ENCODE results near the gene SPECC1L.

Gene SPECC1L

DNA sequence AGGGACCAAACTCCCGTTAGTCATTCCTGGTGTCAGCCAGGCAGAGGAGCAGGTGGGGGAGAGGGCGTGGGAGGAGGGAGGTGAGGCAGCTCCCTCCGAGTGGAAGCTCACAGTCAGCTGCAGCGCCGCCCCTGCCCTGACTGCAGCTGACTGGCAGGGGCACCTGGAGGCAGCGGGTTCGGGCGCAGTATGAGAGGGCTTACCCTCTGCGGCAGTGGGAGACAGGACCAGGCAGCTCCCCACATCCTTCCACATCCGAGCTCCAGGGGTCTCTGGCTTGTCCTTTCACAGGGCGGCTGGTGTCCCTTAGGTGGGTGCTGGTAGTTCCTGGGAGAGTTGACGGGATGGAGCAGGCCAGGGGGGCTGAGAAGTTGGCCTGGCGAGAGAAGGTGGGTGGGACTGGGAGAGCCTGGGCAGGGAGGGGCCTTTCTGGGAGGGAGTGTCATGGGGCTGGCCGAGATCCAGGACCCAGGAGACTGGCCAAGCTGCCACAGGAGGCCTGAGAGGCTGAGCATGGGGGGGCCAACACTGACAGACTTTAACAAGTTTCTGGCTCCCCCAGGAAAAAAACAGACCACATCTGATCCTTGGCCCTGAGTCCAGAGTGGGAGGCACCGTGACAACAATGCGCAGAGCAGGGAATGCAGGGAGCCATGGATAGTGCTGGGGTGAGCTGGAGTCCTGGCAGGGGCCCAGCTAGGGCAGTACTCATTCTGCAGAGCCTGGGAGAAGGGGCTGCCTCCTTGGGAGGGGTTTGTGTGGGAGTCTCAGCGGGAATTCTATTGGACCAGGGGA lies 161.6 kb downstream of the SPECC1L start:
- no peak overlapping the region for H3K4ac ChIP-seq (ENCODE audit: low read depth, low read length)
- H4K12ac ChIP-seq (ENCODE audit: low read depth, low read length) = no peak overlapping the region
- H3K9ac ChIP-seq (ENCODE audit: low read length) = no peak overlapping the region
- no peak overlapping the region for H4K8ac ChIP-seq (ENCODE audit: low read depth, low read length)
- H3K14ac ChIP-seq (ENCODE audit: low read length) = no peak overlapping the region
- WGBS (ENCODE audit: extremely low coverage, insufficient coverage, insufficient read length) = no CpG with 5 or more reads among the region's 17 CpGs
- H2BK12ac ChIP-seq (ENCODE audit: low read length) = no peak overlapping the region
- H3K23ac ChIP-seq (ENCODE audit: low read length) = no peak overlapping the region
- H3K79me1 ChIP-seq (ENCODE audit: low read length) = no peaks in the 10 kb centered on the region
- H3K27me3 ChIP-seq (ENCODE audit: insufficient read depth, low read length) = no peaks in the 10 kb centered on the region
- no peaks in the 10 kb centered on the region for H3K79me2 ChIP-seq (ENCODE audit: control insufficient read depth, insufficient read depth, low read length, poor library complexity)
- H3K18ac ChIP-seq (ENCODE audit: low read length) = no peak overlapping the region
- H2BK5ac ChIP-seq (ENCODE audit: low read depth, low read length, poor library complexity) = no peak overlapping the region
- H3K27ac ChIP-seq (ENCODE audit: low read depth, low read length) = no peak overlapping the region
- H3K4me1 ChIP-seq (ENCODE audit: control insufficient read depth in 1 of 2, insufficient read depth in 2 of 2, low read length in 2 of 2) = no peaks in the 10 kb centered on the region
- no peak overlapping the region for H3K4me2 ChIP-seq (ENCODE audit: low read length)
- no peak overlapping the region for H4K91ac ChIP-seq (ENCODE audit: low read depth, low read length)
- no peak overlapping the region for H2AFZ ChIP-seq (ENCODE audit: insufficient read depth, low read length, poor library complexity)
- no peaks in the 10 kb centered on the region for H3K36me3 ChIP-seq (ENCODE audit: control insufficient read depth in 1 of 2, insufficient read depth in 2 of 2, low read length in 2 of 2)
- no peak overlapping the region for H2AK5ac ChIP-seq (ENCODE audit: low read length)
- H3K4me3 ChIP-seq (ENCODE audit: low read depth, low read length) = no peak overlapping the region
- H3K9me3 ChIP-seq (ENCODE audit: insufficient read depth, low read depth, low read length) = no peaks in the 10 kb centered on the region
- no peak for DNase-seq
- H2BK120ac ChIP-seq (ENCODE audit: insufficient read depth, low read length, poor library complexity) = no peak overlapping the region

GRCh38 chr22:24433001-24433827 lies 162.6 kb downstream of the SPECC1L start:
- no peak overlapping the region for H2BK12ac ChIP-seq (ENCODE audit: low read length)
- no peak overlapping the region for H3K4ac ChIP-seq (ENCODE audit: low read depth, low read length)
- WGBS (ENCODE audit: extremely low coverage, insufficient coverage, insufficient read length) = no CpG with 5 or more reads among the region's 34 CpGs
- no peak overlapping the region for H3K9ac ChIP-seq (ENCODE audit: low read length)
- no peaks in the 10 kb centered on the region for H3K27me3 ChIP-seq (ENCODE audit: insufficient read depth, low read length)
- H3K18ac ChIP-seq (ENCODE audit: low read length) = no peak overlapping the region
- no peak overlapping the region for H3K14ac ChIP-seq (ENCODE audit: low read length)
- no peaks in the 10 kb centered on the region for H3K9me3 ChIP-seq (ENCODE audit: insufficient read depth, low read depth, low read length)
- H4K8ac ChIP-seq (ENCODE audit: low read depth, low read length) = no peak overlapping the region
- H2BK120ac ChIP-seq (ENCODE audit: insufficient read depth, low read length, poor library complexity) = no peak overlapping the region
- H2AFZ ChIP-seq (ENCODE audit: insufficient read depth, low read length, poor library complexity) = no peak overlapping the region
- H3K4me3 ChIP-seq (ENCODE audit: low read depth, low read length) = no peak overlapping the region
- H3K4me2 ChIP-seq (ENCODE audit: low read length) = no peak overlapping the region
- no peak overlapping the region for H4K12ac ChIP-seq (ENCODE audit: low read depth, low read length)
- H3K27ac ChIP-seq (ENCODE audit: low read depth, low read length) = no peak overlapping the region
- no peaks in the 10 kb centered on the region for H3K4me1 ChIP-seq (ENCODE audit: control insufficient read depth in 1 of 2, insufficient read depth in 2 of 2, low read length in 2 of 2)
- no peak for DNase-seq
- H2AK5ac ChIP-seq (ENCODE audit: low read length) = no peak overlapping the region
- H3K36me3 ChIP-seq (ENCODE audit: control insufficient read depth in 1 of 2, insufficient read depth in 2 of 2, low read length in 2 of 2) = no peaks in the 10 kb centered on the region
- H2BK5ac ChIP-seq (ENCODE audit: low read depth, low read length, poor library complexity) = no peak overlapping the region
- no peak overlapping the region for H4K91ac ChIP-seq (ENCODE audit: low read depth, low read length)
- no peak overlapping the region for H3K23ac ChIP-seq (ENCODE audit: low read length)
- no peaks in the 10 kb centered on the region for H3K79me1 ChIP-seq (ENCODE audit: low read length)
- no peaks in the 10 kb centered on the region for H3K79me2 ChIP-seq (ENCODE audit: control insufficient read depth, insufficient read depth, low read length, poor library complexity)

DNA sequence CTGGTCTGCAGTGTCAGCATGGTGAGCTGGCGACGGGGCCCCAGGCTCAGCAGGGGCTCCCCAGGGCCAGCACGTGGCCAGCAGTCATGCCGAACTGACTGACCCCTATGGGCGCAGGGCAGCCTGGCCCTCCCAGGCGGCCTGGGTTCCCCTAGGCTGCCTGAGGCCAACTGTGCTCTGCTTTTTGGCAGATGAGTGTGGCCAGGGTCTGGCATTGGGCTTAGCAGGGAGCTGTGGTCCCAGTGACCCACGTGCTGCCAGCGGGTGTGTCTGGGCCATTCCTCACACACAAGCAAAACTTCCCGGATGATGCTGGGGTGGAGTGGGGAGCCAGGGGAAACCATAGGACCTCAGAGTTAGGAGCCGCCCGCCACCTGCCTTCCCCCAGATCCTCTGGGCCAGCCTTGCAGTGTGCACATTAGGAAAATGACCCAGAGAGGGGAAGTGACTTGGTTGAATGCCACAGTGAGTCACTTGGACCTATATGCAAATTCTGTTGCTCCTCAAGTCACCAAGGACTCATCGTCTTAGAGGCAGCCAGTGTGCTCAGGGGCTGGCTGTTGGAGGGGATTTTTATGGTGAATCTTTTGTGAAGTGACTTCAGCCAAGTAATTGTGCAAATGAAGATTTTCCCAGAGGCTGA lies 163.3 kb downstream of the SPECC1L start:
- no peak overlapping the region for H3K27ac ChIP-seq (ENCODE audit: low read depth, low read length)
- no peaks in the 10 kb centered on the region for H3K79me1 ChIP-seq (ENCODE audit: low read length)
- no peak overlapping the region for H3K4me2 ChIP-seq (ENCODE audit: low read length)
- no CpG with 5 or more reads among the region's 12 CpGs for WGBS (ENCODE audit: extremely low coverage, insufficient coverage, insufficient read length)
- H2AK5ac ChIP-seq (ENCODE audit: low read length) = no peak overlapping the region
- H3K4ac ChIP-seq (ENCODE audit: low read depth, low read length) = no peak overlapping the region
- no peaks in the 10 kb centered on the region for H3K4me1 ChIP-seq (ENCODE audit: control insufficient read depth in 1 of 2, insufficient read depth in 2 of 2, low read length in 2 of 2)
- no peak overlapping the region for H2AFZ ChIP-seq (ENCODE audit: insufficient read depth, low read length, poor library complexity)
- no peak overlapping the region for H2BK120ac ChIP-seq (ENCODE audit: insufficient read depth, low read length, poor library complexity)
- no peak overlapping the region for H3K18ac ChIP-seq (ENCODE audit: low read length)
- H2BK12ac ChIP-seq (ENCODE audit: low read length) = no peak overlapping the region
- H3K23ac ChIP-seq (ENCODE audit: low read length) = no peak overlapping the region
- H4K8ac ChIP-seq (ENCODE audit: low read depth, low read length) = no peak overlapping the region
- no peak overlapping the region for H4K91ac ChIP-seq (ENCODE audit: low read depth, low read length)
- H3K27me3 ChIP-seq (ENCODE audit: insufficient read depth, low read length) = no peaks in the 10 kb centered on the region
- H3K9ac ChIP-seq (ENCODE audit: low read length) = no peak overlapping the region
- H3K9me3 ChIP-seq (ENCODE audit: insufficient read depth, low read depth, low read length) = no peaks in the 10 kb centered on the region
- H3K4me3 ChIP-seq (ENCODE audit: low read depth, low read length) = no peak overlapping the region
- H3K79me2 ChIP-seq (ENCODE audit: control insufficient read depth, insufficient read depth, low read length, poor library complexity) = no peaks in the 10 kb centered on the region
- H3K36me3 ChIP-seq (ENCODE audit: control insufficient read depth in 1 of 2, insufficient read depth in 2 of 2, low read length in 2 of 2) = no peaks in the 10 kb centered on the region
- no peak overlapping the region for H4K12ac ChIP-seq (ENCODE audit: low read depth, low read length)
- peak; percentile 45 to 46 for DNase-seq
- no peak overlapping the region for H2BK5ac ChIP-seq (ENCODE audit: low read depth, low read length, poor library complexity)
- H3K14ac ChIP-seq (ENCODE audit: low read length) = no peak overlapping the region

DNA sequence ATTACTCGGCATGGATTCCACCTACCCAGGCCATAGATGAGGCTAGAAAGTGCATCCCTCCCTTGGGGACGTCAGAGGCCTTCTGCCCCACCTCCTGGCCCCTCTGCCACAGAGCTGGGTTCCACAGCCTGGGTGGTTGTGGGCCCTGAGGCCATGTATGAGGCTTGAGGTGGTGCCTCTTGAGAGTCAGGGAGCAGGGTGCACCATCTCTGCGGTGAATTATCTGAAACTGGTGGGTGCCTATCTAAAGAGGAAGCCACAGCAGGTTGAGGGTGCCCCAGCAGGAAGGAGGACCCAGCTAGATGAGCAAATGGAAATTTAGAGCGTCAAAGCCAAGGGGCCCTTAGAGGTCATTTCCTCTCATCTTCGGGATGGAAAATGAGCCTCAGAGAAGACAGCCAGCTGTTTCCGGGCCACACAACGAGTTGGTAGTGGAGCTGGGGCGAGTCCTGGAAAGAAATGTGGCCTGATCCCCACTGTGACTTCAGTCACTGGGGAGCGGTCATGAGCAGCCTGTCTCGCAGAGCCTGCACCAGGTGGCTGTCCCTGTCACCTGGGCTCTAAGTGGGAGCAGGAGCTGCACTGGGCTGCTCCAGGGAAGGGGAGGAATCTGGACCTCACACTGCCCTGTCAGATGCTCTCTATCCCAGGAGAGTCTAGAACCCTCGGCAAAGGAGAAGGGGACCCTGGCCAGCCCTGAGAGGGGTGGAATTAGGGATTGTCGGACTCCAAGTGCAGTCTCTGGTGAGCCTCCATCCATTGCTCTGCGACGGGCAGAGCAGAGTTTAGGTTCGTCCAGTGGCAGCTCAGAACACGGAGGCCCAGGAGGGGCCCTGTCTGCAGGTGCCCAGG lies 164.1 kb downstream of the SPECC1L start:
- Histone ChIP-seq H3K79me1 (ENCODE audit: low read length) (no peaks in the 10 kb centered on the region), H4K91ac (ENCODE audit: low read depth, low read length) (no peak overlapping the region), H3K9ac (ENCODE audit: low read length) (no peak overlapping the region), H3K27me3 (ENCODE audit: insufficient read depth, low read length) (no peaks in the 10 kb centered on the region), H2AFZ (ENCODE audit: insufficient read depth, low read length, poor library complexity) (no peak overlapping the region), H3K9me3 (ENCODE audit: insufficient read depth, low read depth, low read length) (no peaks in the 10 kb centered on the region), H3K36me3 (ENCODE audit: control insufficient read depth in 1 of 2, insufficient read depth in 2 of 2, low read length in 2 of 2) (no peaks in the 10 kb centered on the region), H3K4me1 (ENCODE audit: control insufficient read depth in 1 of 2, insufficient read depth in 2 of 2, low read length in 2 of 2) (no peaks in the 10 kb centered on the region), H2BK5ac (ENCODE audit: low read depth, low read length, poor library complexity) (no peak overlapping the region), H4K8ac (ENCODE audit: low read depth, low read length) (no peak overlapping the region), H3K79me2 (ENCODE audit: control insufficient read depth, insufficient read depth, low read length, poor library complexity) (no peaks in the 10 kb centered on the region), H3K4me2 (ENCODE audit: low read length) (no peak overlapping the region), H3K4ac (ENCODE audit: low read depth, low read length) (no peak overlapping the region), H3K4me3 (ENCODE audit: low read depth, low read length) (no peak overlapping the region), H3K27ac (ENCODE audit: low read depth, low read length) (no peak overlapping the region), H2BK120ac (ENCODE audit: insufficient read depth, low read length, poor library complexity) (no peak overlapping the region), H4K12ac (ENCODE audit: low read depth, low read length) (no peak overlapping the region), H3K18ac (ENCODE audit: low read length) (no peak overlapping the region), H3K23ac (ENCODE audit: low read length) (no peak overlapping the region), H3K14ac (ENCODE audit: low read length) (no peak overlapping the region), H2AK5ac (ENCODE audit: low read length) (no peak overlapping the region), H2BK12ac (ENCODE audit: low read length) (no peak overlapping the region)
- DNase-seq = peak in 1 of 2 donors; percentile 25
- no CpG with 5 or more reads among the region's 16 CpGs for WGBS (ENCODE audit: extremely low coverage, insufficient coverage, insufficient read length)

Data from trophoblast cell (in vitro differentiated cells and primary cell).